Loucy (cell line): ENCODE data around the gene KLHL40.
"Not testable (repeated sequence)": the region's sequence is repeated elsewhere in the genome, so short reads cannot be mapped to it uniquely, and the experiment has no call there.

ENCODE experiments used
- EZH2phosphoT487 ChIP-seq: fragments of 200-600 bp; IDR thresholded peaks from 2 replicates; pipeline ENCODE4 v1.6.1; 2018; ENCODE audit warnings: antibody characterized with exemption, mild to moderate bottlenecking, moderate library complexity, borderline replicate concordance
- TF ChIP-seq, protein P1 (sequence below): fragments of 200-600 bp; sonication (generic); conservative IDR thresholded peaks from 2 replicates; pipeline ENCODE4 v1.5.1; 2014; ENCODE audit warnings: mild to moderate bottlenecking, antibody characterized with exemption, low read length

GRCh38 chr3:42722442-42722841 is 37.1 kb downstream of the KLHL40 start:
- not testable (repeated sequence) for TF ChIP-seq EZH2phosphoT487
- TF ChIP-seq, protein P1, sequence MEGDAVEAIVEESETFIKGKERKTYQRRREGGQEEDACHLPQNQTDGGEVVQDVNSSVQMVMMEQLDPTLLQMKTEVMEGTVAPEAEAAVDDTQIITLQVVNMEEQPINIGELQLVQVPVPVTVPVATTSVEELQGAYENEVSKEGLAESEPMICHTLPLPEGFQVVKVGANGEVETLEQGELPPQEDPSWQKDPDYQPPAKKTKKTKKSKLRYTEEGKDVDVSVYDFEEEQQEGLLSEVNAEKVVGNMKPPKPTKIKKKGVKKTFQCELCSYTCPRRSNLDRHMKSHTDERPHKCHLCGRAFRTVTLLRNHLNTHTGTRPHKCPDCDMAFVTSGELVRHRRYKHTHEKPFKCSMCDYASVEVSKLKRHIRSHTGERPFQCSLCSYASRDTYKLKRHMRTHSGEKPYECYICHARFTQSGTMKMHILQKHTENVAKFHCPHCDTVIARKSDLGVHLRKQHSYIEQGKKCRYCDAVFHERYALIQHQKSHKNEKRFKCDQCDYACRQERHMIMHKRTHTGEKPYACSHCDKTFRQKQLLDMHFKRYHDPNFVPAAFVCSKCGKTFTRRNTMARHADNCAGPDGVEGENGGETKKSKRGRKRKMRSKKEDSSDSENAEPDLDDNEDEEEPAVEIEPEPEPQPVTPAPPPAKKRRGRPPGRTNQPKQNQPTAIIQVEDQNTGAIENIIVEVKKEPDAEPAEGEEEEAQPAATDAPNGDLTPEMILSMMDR: not testable (repeated sequence)
